HG03378 (cell line): ENCODE measurements around the gene SMTNL1.

Experiments
- ATAC-seq: cut with Tn5 transposase; IDR thresholded peaks from one replicate; pipeline ENCODE4 v1.9.1; 2021; ENCODE audit warnings: mild to moderate bottlenecking, moderate library complexity; ENCODE audit not compliant: unreplicated experiment

Gene SMTNL1

DNA sequence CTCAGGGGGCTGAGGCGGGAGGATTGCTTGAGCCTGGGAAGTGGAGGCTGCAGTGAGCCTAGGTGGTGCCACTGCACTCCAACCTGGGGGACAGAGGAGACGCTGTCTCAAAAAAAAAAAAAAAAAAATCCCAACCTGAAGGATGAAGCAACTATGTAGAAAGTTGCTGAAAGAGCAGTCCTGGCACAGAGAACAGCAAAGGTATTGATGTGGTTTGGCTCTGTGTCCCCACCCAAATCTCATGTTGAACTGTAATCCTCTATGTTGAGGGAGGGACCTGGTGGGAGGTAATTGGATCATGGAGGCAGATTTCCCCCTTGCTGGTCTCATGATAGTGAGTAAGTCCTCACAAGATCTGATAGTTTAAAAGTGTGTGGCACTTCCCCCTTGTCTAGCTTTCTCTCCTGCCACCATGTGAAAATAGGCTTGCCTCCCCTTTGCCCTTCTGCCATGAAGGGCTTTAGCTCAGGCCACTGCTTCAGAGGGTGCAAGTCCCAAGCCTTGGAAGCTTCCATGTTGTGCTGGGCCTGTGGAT, 49.4 kb downstream of the SMTNL1 start:
- no peak for ATAC-seq

DNA sequence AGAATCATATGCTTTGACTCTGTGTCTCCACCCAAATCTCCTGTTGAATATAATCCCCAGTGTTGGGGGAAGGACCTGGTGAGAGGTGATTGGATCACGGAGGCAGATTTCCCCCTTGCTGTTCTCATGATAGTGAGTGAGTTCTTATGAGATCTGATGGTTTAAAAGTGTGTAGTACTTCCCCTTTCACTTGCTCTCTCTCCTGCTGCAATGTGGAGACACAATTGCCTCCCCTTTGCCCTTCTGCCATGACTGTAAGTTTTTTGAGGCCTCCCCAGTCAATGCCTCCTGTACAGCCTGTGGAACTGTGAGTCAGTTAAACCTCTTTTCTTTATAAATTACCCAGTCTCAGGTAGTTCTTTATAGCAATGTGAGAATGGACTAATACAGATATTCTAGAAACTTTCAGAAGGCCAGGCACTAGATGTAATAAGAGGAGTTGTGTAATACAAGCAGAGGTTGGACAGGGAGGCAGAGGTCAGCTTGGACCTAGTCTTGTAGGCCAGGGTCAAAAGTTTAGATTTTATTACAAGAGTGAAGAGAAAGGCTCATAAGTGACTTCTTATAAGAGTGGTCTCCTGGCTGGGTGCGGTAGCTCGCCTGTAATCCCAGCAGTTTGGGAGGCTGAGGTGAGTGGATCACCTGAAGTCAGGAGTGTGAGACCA, 50.8 kb downstream of the SMTNL1 start:
- ATAC-seq = no peak

DNA sequence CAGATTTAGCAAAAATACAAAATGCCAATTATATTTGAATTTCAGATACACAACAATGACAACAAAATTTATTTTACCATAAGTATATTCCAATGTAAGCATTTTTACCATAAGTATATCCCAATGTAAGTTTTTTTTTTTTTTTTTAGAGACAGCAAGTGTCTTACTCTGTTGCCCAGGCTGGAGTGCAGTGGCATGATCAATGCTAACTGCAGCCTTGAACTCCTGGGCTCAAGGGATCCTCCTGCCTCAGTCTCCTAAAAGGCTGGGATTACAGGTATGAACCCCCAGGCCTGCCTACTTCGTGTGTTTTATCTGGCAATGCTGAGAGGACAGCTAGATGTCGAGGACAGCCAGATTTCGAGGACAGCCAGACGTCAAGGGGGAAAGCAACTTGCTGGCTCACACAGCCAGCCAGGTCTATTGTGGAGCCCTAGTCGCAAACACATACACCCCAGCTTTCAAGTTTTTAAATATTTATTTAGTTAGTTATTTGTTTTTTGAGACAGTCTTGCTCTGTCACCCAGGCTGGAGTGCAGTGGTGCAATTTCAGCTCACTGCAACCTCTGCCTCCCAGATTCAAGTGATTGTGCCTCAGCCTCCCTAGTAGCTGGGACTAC, 59.0 kb downstream of the SMTNL1 start:
- ATAC-seq = no peak

DNA sequence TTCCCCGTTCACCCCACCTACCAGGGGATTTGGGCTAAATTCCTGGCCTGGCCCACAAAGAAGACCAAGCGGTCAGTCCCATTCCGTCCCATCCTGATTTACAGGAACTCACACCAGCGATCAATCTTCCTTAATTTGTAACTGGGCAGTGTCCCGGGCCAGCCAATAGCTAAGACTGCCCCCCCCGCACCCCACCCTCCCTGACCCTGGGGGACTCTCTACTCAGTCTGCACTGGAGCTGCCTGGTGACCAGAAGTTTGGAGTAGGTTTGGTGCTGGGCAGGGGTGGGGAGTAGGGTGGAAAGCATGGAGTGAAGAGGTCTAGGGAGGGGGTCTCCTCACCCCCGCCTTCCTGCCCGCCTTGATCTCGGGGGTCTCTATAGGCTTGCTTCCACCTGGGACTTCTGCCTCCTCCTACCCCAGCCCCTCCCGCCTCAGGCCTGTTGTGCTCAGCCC, 60.1 kb downstream of the SMTNL1 start, which contains the start of gene SERPING1:
Gene SERPING1 (plus strand): TSS at position 225 of the 455 bp plus-strand sequence. CDS start 586 bp downstream, outside the sequence.
- no peak for ATAC-seq

DNA sequence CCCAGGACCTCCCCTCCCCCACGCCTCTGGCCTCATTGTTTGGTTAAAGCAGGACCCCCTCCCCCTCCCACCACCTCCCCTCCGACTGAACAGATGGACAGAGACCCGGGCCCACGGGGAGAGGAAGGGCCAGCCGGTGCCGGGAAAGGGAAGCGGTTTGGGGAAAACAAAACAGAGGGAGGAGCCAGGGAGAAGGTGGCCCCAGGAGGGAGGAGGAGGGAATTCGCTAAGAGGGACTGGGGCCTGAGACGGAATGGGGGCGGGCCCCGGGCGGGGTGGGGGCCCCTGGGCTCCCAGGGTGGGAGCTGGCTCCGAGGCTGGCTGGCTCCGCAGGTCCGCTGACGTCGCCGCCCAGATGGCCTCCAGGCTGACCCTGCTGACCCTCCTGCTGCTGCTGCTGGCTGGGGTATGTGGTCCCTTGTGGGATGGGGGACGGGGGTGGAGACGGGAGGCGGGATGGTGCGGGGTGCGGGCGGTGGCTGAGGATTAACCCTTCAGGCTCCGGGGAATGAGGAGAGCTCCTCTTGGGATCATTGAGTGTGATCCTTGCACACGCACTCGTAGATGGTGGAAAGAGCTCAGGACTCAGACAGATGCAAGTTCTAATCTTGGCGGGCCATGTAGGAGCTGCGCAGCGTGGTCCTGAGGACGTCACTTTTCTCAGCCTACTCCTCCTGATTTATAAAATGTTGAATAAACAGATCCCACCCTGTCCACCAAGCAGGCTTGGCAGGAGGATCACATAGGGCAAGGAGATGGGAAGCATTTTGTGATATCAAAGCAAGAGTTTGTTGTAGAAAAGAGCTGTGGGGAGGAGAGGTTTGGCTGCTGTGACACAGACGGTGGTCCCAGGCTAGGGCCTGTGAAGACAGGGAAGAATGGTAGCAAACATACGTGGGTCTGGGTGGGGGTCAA, 60.8 kb downstream of the SMTNL1 start:
- ATAC-seq = no peak

DNA sequence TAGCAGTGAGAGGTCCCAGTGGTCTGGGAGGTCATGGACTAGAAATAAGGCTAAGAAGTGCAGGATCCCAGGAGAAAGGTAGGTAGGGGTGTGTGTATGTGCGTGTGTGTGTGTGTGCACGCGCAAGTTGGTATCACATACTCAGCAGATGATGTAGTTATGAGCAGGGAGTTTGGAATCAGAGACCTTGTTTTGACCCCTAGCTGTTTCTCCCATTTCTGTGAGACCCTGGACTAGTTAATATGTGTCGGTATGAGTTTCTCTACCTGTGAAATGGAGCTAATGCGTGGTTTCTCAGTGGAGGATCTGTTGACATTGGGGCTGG, 61.4 kb downstream of the SMTNL1 start:
- no peak for ATAC-seq

DNA sequence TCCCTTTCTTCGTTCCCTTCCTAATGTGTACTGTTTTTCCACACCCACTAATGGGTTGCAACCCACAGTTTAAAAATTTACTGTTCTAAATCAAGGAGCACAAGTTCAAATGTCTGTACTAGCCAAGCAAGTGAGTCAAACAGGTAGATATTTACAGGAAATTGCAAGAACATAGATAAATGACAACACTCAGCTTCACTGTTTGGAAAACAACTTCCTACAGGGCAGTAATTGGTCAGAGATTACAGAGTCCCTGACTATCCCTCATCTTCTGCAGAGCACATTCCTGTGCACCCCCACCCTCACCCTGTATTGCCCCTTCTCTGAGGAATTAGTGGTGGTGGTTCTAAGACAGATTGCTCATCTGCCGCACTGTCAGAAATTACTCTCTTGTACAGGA, 62.0 kb downstream of the SMTNL1 start:
- no peak for ATAC-seq
